Testis (tissue), 2 donors: ENCODE measurements around the gene MAPK1.

Source experiments
- CTCF ChIP-seq, 3 experiments: fragments of 450-650 bp in 2 of 3; fragments of 200-600 bp in 1 of 3; sonication (generic) in 1 of 3; IDR thresholded peaks; one replicate each; pipeline ENCODE4 v1.5.1; 2016 to 2019; ENCODE audit warnings: antibody characterized with exemption in 3 of 3, mild to moderate bottlenecking in 2 of 3, moderate library complexity in 1 of 3
- POLR2A ChIP-seq: fragments of 450-650 bp; IDR thresholded peaks from one replicate; pipeline ENCODE4 v1.6.1; 2017; ENCODE audit warnings: antibody characterized with exemption, mild to moderate bottlenecking, moderate library complexity

- TF ChIP-seq CTCF (IDR thresholded peaks at IDR 0.05) (no peak), POLR2A (no peak)
Observed at GRCh38 chr22:21816787-21817496, 50.5 kb downstream of the MAPK1 start.
